ENCODE measurements around the gene MYO9B.
A peak's percentile ranks its signal among the peaks of the same experiment; 100 is the strongest.

The MYO9B gene

DNA sequence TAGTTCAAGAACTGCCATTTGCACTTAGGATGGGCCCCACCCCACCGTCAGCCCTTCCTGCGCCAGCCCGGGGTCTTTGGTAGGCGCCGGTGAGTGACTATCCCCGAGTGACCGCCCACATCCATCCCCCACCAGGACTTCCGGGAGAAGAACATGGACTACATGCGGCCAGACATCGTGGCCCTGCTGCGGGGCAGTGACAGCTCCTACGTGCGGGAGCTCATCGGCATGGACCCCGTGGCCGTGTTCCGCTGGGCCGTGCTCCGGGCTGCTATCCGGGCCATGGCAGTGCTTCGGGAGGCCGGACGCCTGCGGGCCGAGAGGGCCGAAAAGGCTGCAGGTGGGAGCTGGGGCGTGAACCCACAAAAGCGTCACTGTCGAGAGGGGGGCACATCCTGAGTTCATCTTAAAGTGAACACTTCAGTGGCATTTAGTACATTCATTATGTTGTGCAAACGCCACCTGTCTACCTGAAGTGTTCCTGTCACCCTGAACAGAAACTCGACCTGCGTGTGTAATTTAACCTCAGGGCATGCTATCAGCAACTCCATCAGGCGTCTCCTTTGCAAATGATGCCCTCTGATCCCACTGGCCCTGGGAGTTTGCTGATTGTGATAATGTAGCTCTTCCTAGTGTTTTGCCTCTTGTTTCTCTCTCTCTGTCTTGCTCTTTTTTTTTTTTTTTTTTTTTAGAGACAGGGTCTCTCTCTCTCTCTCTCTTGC is 97.2 kb downstream of the MYO9B start:
- Histone ChIP-seq H3K79me2 (ENCODE audit: control insufficient read depth, insufficient read depth, low read length, poor library complexity) (no peaks in the 10 kb centered on the region), H3K4me2 (ENCODE audit: low read length) (no peak overlapping the region), H3K9me3 (ENCODE audit: insufficient read depth, low read depth, low read length) (no peaks in the 10 kb centered on the region), H3K4me1 (ENCODE audit: control insufficient read depth in 1 of 2, insufficient read depth in 2 of 2, low read length in 2 of 2) (peaks cover 0 to 8% of the 10 kb centered on the region in 2 experiments), H2AK5ac (ENCODE audit: low read length) (no peak overlapping the region), H3K23ac (ENCODE audit: low read length) (no peak overlapping the region), H4K12ac (ENCODE audit: low read depth, low read length) (no peak overlapping the region), H3K18ac (ENCODE audit: low read length) (no peak overlapping the region), H3K9ac (ENCODE audit: low read length) (no peak overlapping the region), H4K91ac (ENCODE audit: low read depth, low read length) (no peak overlapping the region), H3K27me3 (ENCODE audit: insufficient read depth, low read length) (no peaks in the 10 kb centered on the region), H2AFZ (ENCODE audit: insufficient read depth, low read length, poor library complexity) (no peak overlapping the region), H2BK12ac (ENCODE audit: low read length) (no peak overlapping the region), H4K8ac (ENCODE audit: low read depth, low read length) (no peak overlapping the region), H3K36me3 (ENCODE audit: control insufficient read depth in 1 of 2, insufficient read depth in 2 of 2, low read length in 2 of 2) (peaks cover 76 to 80% of the 10 kb centered on the region in 2 experiments), H2BK120ac (ENCODE audit: insufficient read depth, low read length, poor library complexity) (no peak overlapping the region), H3K4ac (ENCODE audit: low read depth, low read length) (no peak overlapping the region), H3K14ac (ENCODE audit: low read length) (no peak overlapping the region), H3K4me3 (ENCODE audit: low read depth, low read length) (no peak overlapping the region), H2BK5ac (ENCODE audit: low read depth, low read length, poor library complexity) (no peak overlapping the region), H3K79me1 (ENCODE audit: low read length) (no peaks in the 10 kb centered on the region), H3K27ac (ENCODE audit: low read depth, low read length) (no peak overlapping the region)
- DNase-seq = peak; percentile 94 to 98
- no CpG with 5 or more reads among the region's 33 CpGs for WGBS (ENCODE audit: extremely low coverage, insufficient coverage, insufficient read length)

DNA sequence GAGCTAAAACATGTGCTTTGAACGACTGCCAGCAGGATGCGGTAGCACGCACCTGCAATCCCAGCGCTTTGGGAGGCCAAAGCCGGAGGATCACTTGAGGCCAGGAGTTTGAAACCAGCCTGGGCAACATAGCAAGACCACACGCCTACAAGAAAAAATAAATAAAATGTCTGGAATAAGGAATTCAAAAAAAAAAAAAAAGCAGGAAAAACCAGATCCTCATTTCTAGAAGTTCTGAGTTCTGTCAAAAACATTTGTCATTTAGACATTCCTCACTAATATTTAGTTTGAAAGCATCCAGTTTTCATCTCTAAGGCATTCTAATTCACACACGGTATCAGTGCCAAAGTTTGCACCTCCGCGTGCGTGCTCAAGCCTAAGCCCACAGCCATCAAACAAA is 102.7 kb downstream of the MYO9B start:
- H3K4me1 ChIP-seq (ENCODE audit: control insufficient read depth in 1 of 2, insufficient read depth in 2 of 2, low read length in 2 of 2) = peaks cover 0 to 3% of the 10 kb centered on the region in 2 experiments
- H3K27ac ChIP-seq (ENCODE audit: low read depth, low read length) = no peak overlapping the region
- H3K14ac ChIP-seq (ENCODE audit: low read length) = no peak overlapping the region
- no peak overlapping the region for H3K18ac ChIP-seq (ENCODE audit: low read length)
- H3K4me2 ChIP-seq (ENCODE audit: low read length) = no peak overlapping the region
- no peak overlapping the region for H2AK5ac ChIP-seq (ENCODE audit: low read length)
- no peak overlapping the region for H2BK12ac ChIP-seq (ENCODE audit: low read length)
- no peaks in the 10 kb centered on the region for H3K9me3 ChIP-seq (ENCODE audit: insufficient read depth, low read depth, low read length)
- H4K12ac ChIP-seq (ENCODE audit: low read depth, low read length) = peak overlapping the region; percentile 38
- no peaks in the 10 kb centered on the region for H3K79me1 ChIP-seq (ENCODE audit: low read length)
- H2BK120ac ChIP-seq (ENCODE audit: insufficient read depth, low read length, poor library complexity) = no peak overlapping the region
- H2AFZ ChIP-seq (ENCODE audit: insufficient read depth, low read length, poor library complexity) = no peak overlapping the region
- H3K27me3 ChIP-seq (ENCODE audit: insufficient read depth, low read length) = no peaks in the 10 kb centered on the region
- H3K23ac ChIP-seq (ENCODE audit: low read length) = no peak overlapping the region
- no peak overlapping the region for H3K4me3 ChIP-seq (ENCODE audit: low read depth, low read length)
- WGBS (ENCODE audit: extremely low coverage, insufficient coverage, insufficient read length) = no CpG with 5 or more reads among the region's 10 CpGs
- no peak overlapping the region for H4K91ac ChIP-seq (ENCODE audit: low read depth, low read length)
- H3K79me2 ChIP-seq (ENCODE audit: control insufficient read depth, insufficient read depth, low read length, poor library complexity) = no peaks in the 10 kb centered on the region
- H3K4ac ChIP-seq (ENCODE audit: low read depth, low read length) = no peak overlapping the region
- DNase-seq = peak; percentile 87 to 96
- H4K8ac ChIP-seq (ENCODE audit: low read depth, low read length) = no peak overlapping the region
- H3K36me3 ChIP-seq (ENCODE audit: control insufficient read depth in 1 of 2, insufficient read depth in 2 of 2, low read length in 2 of 2) = peaks cover 59 to 61% of the 10 kb centered on the region in 2 experiments
- H2BK5ac ChIP-seq (ENCODE audit: low read depth, low read length, poor library complexity) = no peak overlapping the region
- H3K9ac ChIP-seq (ENCODE audit: low read length) = no peak overlapping the region

DNA sequence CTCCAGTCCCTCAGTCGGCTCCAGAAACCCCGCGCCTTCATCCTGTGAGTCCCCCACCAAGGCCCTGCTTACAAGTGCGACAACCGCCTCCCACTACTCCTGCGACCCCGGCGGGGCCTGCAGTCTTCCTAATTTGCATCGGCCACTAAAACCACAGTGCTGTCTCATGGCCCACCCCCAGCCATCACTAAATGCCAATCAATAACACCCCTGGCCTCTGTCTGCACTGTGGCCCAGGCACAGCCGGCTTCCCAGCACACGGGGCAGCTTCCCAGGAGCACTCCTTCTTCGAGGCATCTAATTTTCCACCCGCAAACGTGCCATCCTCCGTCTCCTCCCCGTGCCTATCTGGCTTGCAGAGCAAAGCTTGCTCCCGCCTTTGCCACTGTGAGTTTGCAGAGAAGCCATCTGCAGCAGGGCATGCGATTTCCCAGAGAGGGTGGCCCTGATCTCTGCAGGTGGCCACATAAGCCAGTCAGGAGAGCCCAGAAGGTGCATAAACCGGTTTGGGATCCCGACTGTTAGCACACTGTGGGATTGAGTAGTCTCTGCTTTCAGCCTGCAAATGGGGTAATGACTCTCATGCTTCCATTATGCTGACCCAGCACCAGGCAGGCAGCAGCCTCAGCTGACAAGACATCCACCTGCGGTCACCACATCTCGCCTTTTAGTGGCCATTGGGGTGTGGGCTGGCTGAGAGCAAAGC is 105.6 kb downstream of the MYO9B start:
- Histone ChIP-seq H4K8ac (ENCODE audit: low read depth, low read length) (no peak overlapping the region), H2AK5ac (ENCODE audit: low read length) (no peak overlapping the region), H3K27ac (ENCODE audit: low read depth, low read length) (no peak overlapping the region), H3K4me2 (ENCODE audit: low read length) (no peak overlapping the region), H3K27me3 (ENCODE audit: insufficient read depth, low read length) (no peaks in the 10 kb centered on the region), H2AFZ (ENCODE audit: insufficient read depth, low read length, poor library complexity) (no peak overlapping the region), H3K18ac (ENCODE audit: low read length) (no peak overlapping the region), H3K4me3 (ENCODE audit: low read depth, low read length) (no peak overlapping the region), H3K9ac (ENCODE audit: low read length) (no peak overlapping the region), H3K4ac (ENCODE audit: low read depth, low read length) (no peak overlapping the region), H4K12ac (ENCODE audit: low read depth, low read length) (no peak overlapping the region), H4K91ac (ENCODE audit: low read depth, low read length) (no peak overlapping the region), H2BK120ac (ENCODE audit: insufficient read depth, low read length, poor library complexity) (no peak overlapping the region), H2BK12ac (ENCODE audit: low read length) (no peak overlapping the region), H3K79me2 (ENCODE audit: control insufficient read depth, insufficient read depth, low read length, poor library complexity) (no peaks in the 10 kb centered on the region), H3K4me1 (ENCODE audit: control insufficient read depth in 1 of 2, insufficient read depth in 2 of 2, low read length in 2 of 2) (no peaks in the 10 kb centered on the region), H3K9me3 (ENCODE audit: insufficient read depth, low read depth, low read length) (no peaks in the 10 kb centered on the region), H3K79me1 (ENCODE audit: low read length) (no peaks in the 10 kb centered on the region), H3K36me3 (ENCODE audit: control insufficient read depth in 1 of 2, insufficient read depth in 2 of 2, low read length in 2 of 2) (peaks cover 59 to 67% of the 10 kb centered on the region in 2 experiments), H3K14ac (ENCODE audit: low read length) (no peak overlapping the region), H2BK5ac (ENCODE audit: low read depth, low read length, poor library complexity) (no peak overlapping the region), H3K23ac (ENCODE audit: low read length) (no peak overlapping the region)
- no peak for DNase-seq
- no CpG with 5 or more reads among the region's 22 CpGs for WGBS (ENCODE audit: extremely low coverage, insufficient coverage, insufficient read length)

DNA sequence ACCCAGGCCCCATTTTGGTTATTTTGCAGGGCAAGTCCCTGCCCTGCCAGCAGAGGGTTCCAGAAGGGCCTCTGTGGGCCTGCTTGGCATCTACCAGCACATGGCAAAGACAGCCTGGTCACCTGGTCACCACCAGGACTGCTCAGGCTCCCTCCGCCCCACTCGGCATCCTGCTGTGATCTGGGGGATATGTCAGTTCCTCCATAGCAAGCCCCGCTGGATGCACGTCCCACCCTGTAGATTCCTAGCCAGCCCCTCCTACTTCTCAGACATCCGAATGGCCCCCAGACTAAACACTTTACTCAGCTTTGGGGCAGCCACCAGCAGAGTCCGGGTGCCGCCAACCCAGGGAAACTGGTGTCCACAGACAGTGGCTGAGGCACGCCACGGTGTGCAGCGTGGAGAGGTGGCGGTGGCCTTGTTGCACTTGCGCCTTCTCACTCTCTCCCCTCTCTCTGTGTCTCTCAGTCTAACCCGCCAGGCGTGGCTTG is 107.7 kb downstream of the MYO9B start:
- Histone ChIP-seq H3K79me2 (ENCODE audit: control insufficient read depth, insufficient read depth, low read length, poor library complexity) (no peaks in the 10 kb centered on the region), H3K36me3 (ENCODE audit: control insufficient read depth in 1 of 2, insufficient read depth in 2 of 2, low read length in 2 of 2) (peaks cover 57 to 67% of the 10 kb centered on the region in 2 experiments), H3K18ac (ENCODE audit: low read length) (no peak overlapping the region), H3K4me3 (ENCODE audit: low read depth, low read length) (no peak overlapping the region), H2BK12ac (ENCODE audit: low read length) (no peak overlapping the region), H2BK120ac (ENCODE audit: insufficient read depth, low read length, poor library complexity) (no peak overlapping the region), H3K4me2 (ENCODE audit: low read length) (no peak overlapping the region), H3K9ac (ENCODE audit: low read length) (no peak overlapping the region), H4K91ac (ENCODE audit: low read depth, low read length) (no peak overlapping the region), H3K14ac (ENCODE audit: low read length) (no peak overlapping the region), H3K4me1 (ENCODE audit: control insufficient read depth in 1 of 2, insufficient read depth in 2 of 2, low read length in 2 of 2) (no peaks in the 10 kb centered on the region), H3K9me3 (ENCODE audit: insufficient read depth, low read depth, low read length) (no peaks in the 10 kb centered on the region), H2BK5ac (ENCODE audit: low read depth, low read length, poor library complexity) (no peak overlapping the region), H3K23ac (ENCODE audit: low read length) (no peak overlapping the region), H3K4ac (ENCODE audit: low read depth, low read length) (no peak overlapping the region), H4K8ac (ENCODE audit: low read depth, low read length) (no peak overlapping the region), H4K12ac (ENCODE audit: low read depth, low read length) (no peak overlapping the region), H3K27me3 (ENCODE audit: insufficient read depth, low read length) (no peaks in the 10 kb centered on the region), H2AK5ac (ENCODE audit: low read length) (no peak overlapping the region), H2AFZ (ENCODE audit: insufficient read depth, low read length, poor library complexity) (no peak overlapping the region), H3K27ac (ENCODE audit: low read depth, low read length) (no peak overlapping the region), H3K79me1 (ENCODE audit: low read length) (no peaks in the 10 kb centered on the region)
- no peak for DNase-seq
- WGBS (ENCODE audit: extremely low coverage, insufficient coverage, insufficient read length) = no CpG with 5 or more reads among the region's 14 CpGs

All from trophoblast cell (in vitro differentiated cells and primary cell).